ENCODE measurements around the gene TRIM24. TPM values are rescaled to one million over a fixed set of nuclear protein-coding genes. Genes with fewer than 3 reads are reported as not detected.
"Not testable (repeated sequence)": the region's sequence is repeated elsewhere in the genome, so short reads cannot be mapped to it uniquely, and the experiment has no call there.

TRIM24 gene
- total and polyA plus RNA-seq, 10 of the 15 experiments (the other 5 are each of a cell fraction or from before 2014, with no cell fraction given), result 4.6 to 23.5 (median 13.6) TPM

- BruUV-seq (replicated peaks); H3K27ac ChIP-seq (ENCODE audit: control insufficient read depth, insufficient read depth); H3K9me3 ChIP-seq (replicated peaks; ENCODE audit: control insufficient read depth, insufficient read depth, low read length); DNase-seq (ENCODE audit: low read depth, low spot score); H3K9ac ChIP-seq (ENCODE audit: control insufficient read depth, insufficient read depth, low read length); H4K20me1 ChIP-seq (ENCODE audit: control insufficient read depth, insufficient read depth); H3K4me1 ChIP-seq (ENCODE audit: control insufficient read depth, insufficient read depth, low read length); in situ Hi-C loops (cut with MboI); H2AFZ ChIP-seq (ENCODE audit: control insufficient read depth, low read depth, low read length); H3K27me3 ChIP-seq (replicated peaks in 1 of 2; ENCODE audit: control insufficient read depth in 2 of 2, insufficient read depth in 2 of 2, low read length in 1 of 2); FAIRE-seq; H3K36me3 ChIP-seq (ENCODE audit: control insufficient read depth in 2 of 2, insufficient read depth in 2 of 2, low read length in 1 of 2): not testable (repeated sequence)
- Histone ChIP-seq H3K79me2 (ENCODE audit: control insufficient read depth, insufficient read depth, low read length) (peaks cover 82% of the 10 kb centered on the region), H3K4me2 (ENCODE audit: control insufficient read depth, insufficient read depth) (peak overlapping the region; percentile 21; the same call in 1 of the 2 replicates), H3K4me3 (peak overlapping the region; percentile 37; the same call in 1 of the 2 replicates)
- intact Hi-C loops (cut with micrococcal nuclease; ENCODE audit: unreplicated experiment), result loop anchor here (10.0 kb wide), 1 partner anchor 561 kb away; no protein-coding TSS in a partner anchor
- CTCF ChIA-PET, result interaction anchor here (0.5 to 0.9 kb wide), 5 partner anchors 14 to 563 kb away, joined by 3 read pairs; no protein-coding TSS in a partner anchor
- peak; percentile 82 for ATAC-seq
- POLR2A ChIA-PET, result interaction anchor here (0.7 to 4.1 kb wide), 6 partner anchors 10 to 474 kb away, joined by 3 to 31 read pairs (median 6); no protein-coding TSS in a partner anchor
- WGBS (ENCODE audit: insufficient coverage, insufficient replicate concordance, low lambda C conversion rate, missing lambda C conversion rate), result 98% methylated on average over 10 of the region's 11 CpGs
- RAD21 ChIA-PET (ENCODE audit: unreplicated experiment), result interaction anchor here (0.6 to 3.2 kb wide), 10 partner anchors 12 to 304 kb away, joined by 3 to 17 read pairs (median 5); no protein-coding TSS in a partner anchor
- SMC1A ChIA-PET (ENCODE audit: uncharacterized antibody, unreplicated experiment), result interaction anchor here (0.7 to 7.3 kb wide), 13 partner anchors 9 to 662 kb away, joined by 3 to 67 read pairs (median 3); no protein-coding TSS in a partner anchor
- peak; percentile 59; the same call in 1 of the 2 replicates for TF ChIP-seq ZNF24 (IDR thresholded peaks at IDR 0.05)
- TF ChIP-seq NR2F1 (conservative IDR thresholded peaks at IDR 0.05), result peak; percentile 89
- 0 out of 2 replicates have a peak, but pooled peaks have one; percentile 37 for TF ChIP-seq ZNF207 (IDR thresholded peaks at IDR 0.05; ENCODE audit: borderline replicate concordance)
- TF ChIP-seq, protein P1, sequence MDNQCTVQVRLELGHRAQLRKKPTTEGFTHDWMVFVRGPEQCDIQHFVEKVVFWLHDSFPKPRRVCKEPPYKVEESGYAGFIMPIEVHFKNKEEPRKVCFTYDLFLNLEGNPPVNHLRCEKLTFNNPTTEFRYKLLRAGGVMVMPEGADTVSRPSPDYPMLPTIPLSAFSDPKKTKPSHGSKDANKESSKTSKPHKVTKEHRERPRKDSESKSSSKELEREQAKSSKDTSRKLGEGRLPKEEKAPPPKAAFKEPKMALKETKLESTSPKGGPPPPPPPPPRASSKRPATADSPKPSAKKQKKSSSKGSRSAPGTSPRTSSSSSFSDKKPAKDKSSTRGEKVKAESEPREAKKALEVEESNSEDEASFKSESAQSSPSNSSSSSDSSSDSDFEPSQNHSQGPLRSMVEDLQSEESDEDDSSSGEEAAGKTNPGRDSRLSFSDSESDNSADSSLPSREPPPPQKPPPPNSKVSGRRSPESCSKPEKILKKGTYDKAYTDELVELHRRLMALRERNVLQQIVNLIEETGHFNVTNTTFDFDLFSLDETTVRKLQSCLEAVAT (IDR thresholded peaks at IDR 0.05), result peak; percentile 77; the same call in 1 of the 2 replicates
- TF ChIP-seq, protein P2, sequence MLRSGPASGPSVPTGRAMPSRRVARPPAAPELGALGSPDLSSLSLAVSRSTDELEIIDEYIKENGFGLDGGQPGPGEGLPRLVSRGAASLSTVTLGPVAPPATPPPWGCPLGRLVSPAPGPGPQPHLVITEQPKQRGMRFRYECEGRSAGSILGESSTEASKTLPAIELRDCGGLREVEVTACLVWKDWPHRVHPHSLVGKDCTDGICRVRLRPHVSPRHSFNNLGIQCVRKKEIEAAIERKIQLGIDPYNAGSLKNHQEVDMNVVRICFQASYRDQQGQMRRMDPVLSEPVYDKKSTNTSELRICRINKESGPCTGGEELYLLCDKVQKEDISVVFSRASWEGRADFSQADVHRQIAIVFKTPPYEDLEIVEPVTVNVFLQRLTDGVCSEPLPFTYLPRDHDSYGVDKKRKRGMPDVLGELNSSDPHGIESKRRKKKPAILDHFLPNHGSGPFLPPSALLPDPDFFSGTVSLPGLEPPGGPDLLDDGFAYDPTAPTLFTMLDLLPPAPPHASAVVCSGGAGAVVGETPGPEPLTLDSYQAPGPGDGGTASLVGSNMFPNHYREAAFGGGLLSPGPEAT (IDR thresholded peaks at IDR 0.05; ENCODE audit: low read depth), result 0 out of 2 replicates have a peak, but pooled peaks have one; percentile 24
- TF ChIP-seq IKZF2 (IDR thresholded peaks at IDR 0.05), result peak; percentile 32 to 69; a peak in 3 of 4 replicates
- 0 out of 2 replicates have a peak, but pooled peaks have one; percentile 43 for TF ChIP-seq HDGF (IDR thresholded peaks at IDR 0.05)
- peak; percentile 93 for TF ChIP-seq NBN (IDR thresholded peaks at IDR 0.05)
- TF ChIP-seq ZBTB33 (IDR thresholded peaks at IDR 0.05), result peak; percentile 91; the same call in 1 of the 2 replicates
- peak; percentile 90 for TF ChIP-seq PKNOX1 (IDR thresholded peaks at IDR 0.05)
- TF ChIP-seq ATF7 (IDR thresholded peaks at IDR 0.05; ENCODE audit: low read depth), result peak; percentile 75
- peak; percentile 65; the same call in 1 of the 2 replicates for TF ChIP-seq ZNF384 (IDR thresholded peaks at IDR 0.05; ENCODE audit: borderline replicate concordance, low read depth, low read length)
- TF ChIP-seq ZNF217 (IDR thresholded peaks at IDR 0.05), result peak; percentile 88; the same call in 1 of the 2 replicates
- peak; percentile 93; the same call in 1 of the 2 replicates for TF ChIP-seq BACH1 (IDR thresholded peaks at IDR 0.05; ENCODE audit: borderline replicate concordance)
- peak; percentile 51 to 89; a peak in 3 of 4 replicates for TF ChIP-seq BHLHE40 (IDR thresholded peaks at IDR 0.05; ENCODE audit: borderline replicate concordance in 1 of 2, low read depth in 2 of 2, low read length in 1 of 2)
- 0 out of 2 replicates have a peak, but pooled peaks have one; percentile 36 for TF ChIP-seq YY1 (IDR thresholded peaks at IDR 0.05; ENCODE audit: low read depth, low read length)
These were observed 6.2 kb downstream of the TRIM24 start for GRCh38 chr7:138466069-138466756.

Measured in GM12878 (cell line).